Stimulated activated memory B cell treated with anti-CD40 and anti-IgM and Interleukin-4, amounts not matched to agents 10 μg/mL and 1 μg/mL and 100 μg/mL, for 72 hours (primary cell): ENCODE data around the gene LRP11.

Experiments
- ATAC-seq: fragments of 150-1000 bp; cut with Tn5 transposase; 2 replicates; pipeline ENCODE4 v1.10.0; 2021
- H3K27ac Mint-ChIP-seq: one replicate; pipeline ENCODE4 v1.8.0; 2022; ENCODE audit warnings: mild to moderate bottlenecking, mixed read lengths
- H3K27me3 Mint-ChIP-seq: one replicate; pipeline ENCODE4 v1.8.0; 2022; ENCODE audit warnings: mixed read lengths
- H3K36me3 Mint-ChIP-seq: one replicate; pipeline ENCODE4 v1.8.0; 2022; ENCODE audit warnings: mixed read lengths
- H3K4me1 Mint-ChIP-seq: one replicate; pipeline ENCODE4 v1.8.0; 2022; ENCODE audit warnings: mixed read lengths
- H3K4me3 Mint-ChIP-seq: one replicate; pipeline ENCODE4 v1.8.0; 2022; ENCODE audit warnings: mild to moderate bottlenecking, moderate library complexity, mixed read lengths
- H3K9me3 Mint-ChIP-seq: one replicate; pipeline ENCODE4 v1.8.0; 2022; ENCODE audit warnings: mixed read lengths

The LRP11 gene

GRCh38 chr6:149888659-149889058 lies 24.5 kb upstream of the LRP11 start:
- Mint-ChIP-seq H3K27ac (no peak overlapping the region), H3K9me3 (no peaks in the 10 kb centered on the region), H3K27me3 (peaks cover 32% of the 10 kb centered on the region), H3K36me3 (no peaks in the 10 kb centered on the region), H3K4me1 (no peaks in the 10 kb centered on the region), H3K4me3 (no peak overlapping the region)
- ATAC-seq = no peak

- Mint-ChIP-seq H3K9me3 (no peaks in the 10 kb centered on the region), H3K27ac (no peak overlapping the region), H3K4me3 (no peak overlapping the region), H3K27me3 (peaks cover 35% of the 10 kb centered on the region), H3K4me1 (no peaks in the 10 kb centered on the region), H3K36me3 (no peaks in the 10 kb centered on the region)
- ATAC-seq = no peak
Measured at GRCh38 chr6:149888093-149888492, 23.9 kb upstream of the LRP11 start.

GRCh38 chr6:149887343-149887742 lies 23.2 kb upstream of the LRP11 start:
- no peaks in the 10 kb centered on the region for H3K4me1 Mint-ChIP-seq
- no peak for ATAC-seq
- no peaks in the 10 kb centered on the region for H3K9me3 Mint-ChIP-seq
- H3K4me3 Mint-ChIP-seq = no peak overlapping the region
- H3K27ac Mint-ChIP-seq = no peak overlapping the region
- peaks cover 35% of the 10 kb centered on the region for H3K27me3 Mint-ChIP-seq
- H3K36me3 Mint-ChIP-seq = no peaks in the 10 kb centered on the region

GRCh38 chr6:149885888-149886287 lies 21.7 kb upstream of the LRP11 start:
- Mint-ChIP-seq H3K4me3 (no peak overlapping the region), H3K27me3 (peaks cover 48% of the 10 kb centered on the region), H3K9me3 (peaks cover 3% of the 10 kb centered on the region), H3K36me3 (no peaks in the 10 kb centered on the region), H3K4me1 (no peaks in the 10 kb centered on the region), H3K27ac (no peak overlapping the region)
- no peak for ATAC-seq

- no peak overlapping the region for H3K27ac Mint-ChIP-seq
- H3K4me3 Mint-ChIP-seq = no peak overlapping the region
- no peaks in the 10 kb centered on the region for H3K4me1 Mint-ChIP-seq
- H3K27me3 Mint-ChIP-seq = peaks cover 59% of the 10 kb centered on the region
- no peak for ATAC-seq
- peaks cover 3% of the 10 kb centered on the region for H3K9me3 Mint-ChIP-seq
- no peaks in the 10 kb centered on the region for H3K36me3 Mint-ChIP-seq
Measured at GRCh38 chr6:149884617-149885016, 20.5 kb upstream of the LRP11 start.

GRCh38 chr6:149884215-149884614 lies 20.1 kb upstream of the LRP11 start:
- peaks cover 63% of the 10 kb centered on the region for H3K27me3 Mint-ChIP-seq
- H3K9me3 Mint-ChIP-seq = peaks cover 3% of the 10 kb centered on the region
- H3K4me3 Mint-ChIP-seq = no peak overlapping the region
- no peak overlapping the region for H3K27ac Mint-ChIP-seq
- no peak for ATAC-seq
- no peaks in the 10 kb centered on the region for H3K36me3 Mint-ChIP-seq
- no peaks in the 10 kb centered on the region for H3K4me1 Mint-ChIP-seq

GRCh38 chr6:149881860-149882259 lies 17.7 kb upstream of the LRP11 start:
- Mint-ChIP-seq H3K36me3 (no peaks in the 10 kb centered on the region), H3K4me3 (no peak overlapping the region), H3K4me1 (no peaks in the 10 kb centered on the region), H3K9me3 (peaks cover 3% of the 10 kb centered on the region), H3K27me3 (peaks cover 70% of the 10 kb centered on the region), H3K27ac (no peak overlapping the region)
- ATAC-seq = no peak

- ATAC-seq = no peak
- peaks cover 3% of the 10 kb centered on the region for H3K9me3 Mint-ChIP-seq
- no peak overlapping the region for H3K4me3 Mint-ChIP-seq
- H3K36me3 Mint-ChIP-seq = no peaks in the 10 kb centered on the region
- H3K27me3 Mint-ChIP-seq = peaks cover 67% of the 10 kb centered on the region
- no peaks in the 10 kb centered on the region for H3K4me1 Mint-ChIP-seq
- no peak overlapping the region for H3K27ac Mint-ChIP-seq
Measured at GRCh38 chr6:149881066-149881766, 17.1 kb upstream of the LRP11 start.

- no peak overlapping the region for H3K27ac Mint-ChIP-seq
- H3K4me1 Mint-ChIP-seq = no peaks in the 10 kb centered on the region
- no peak overlapping the region for H3K4me3 Mint-ChIP-seq
- no peak for ATAC-seq
- peaks cover 67% of the 10 kb centered on the region for H3K27me3 Mint-ChIP-seq
- no peaks in the 10 kb centered on the region for H3K36me3 Mint-ChIP-seq
- peaks cover 3% of the 10 kb centered on the region for H3K9me3 Mint-ChIP-seq
Measured at GRCh38 chr6:149877659-149878058, 13.5 kb upstream of the LRP11 start.

GRCh38 chr6:149876241-149876933 lies 12.2 kb upstream of the LRP11 start:
- Mint-ChIP-seq H3K4me3 (no peak overlapping the region), H3K27me3 (peaks cover 57% of the 10 kb centered on the region)

GRCh38 chr6:149872233-149872632 lies 8.1 kb upstream of the LRP11 start:
- H3K27ac Mint-ChIP-seq = no peak overlapping the region
- H3K4me3 Mint-ChIP-seq = no peak overlapping the region
- no peaks in the 10 kb centered on the region for H3K9me3 Mint-ChIP-seq
- H3K36me3 Mint-ChIP-seq = no peaks in the 10 kb centered on the region
- peaks cover 18% of the 10 kb centered on the region for H3K27me3 Mint-ChIP-seq
- ATAC-seq = no peak
- peaks cover 6% of the 10 kb centered on the region for H3K4me1 Mint-ChIP-seq

More at GRCh38 chr6:149876241-149876933, 12.2 kb upstream of the LRP11 start:
- ATAC-seq = no peak
- Mint-ChIP-seq H3K36me3 (no peaks in the 10 kb centered on the region), H3K27ac (no peak overlapping the region), H3K4me1 (no peaks in the 10 kb centered on the region), H3K9me3 (no peaks in the 10 kb centered on the region)

- Mint-ChIP-seq H3K27me3 (peaks cover 15% of the 10 kb centered on the region), H3K4me1 (peaks cover 6% of the 10 kb centered on the region), H3K27ac (no peak overlapping the region), H3K36me3 (no peaks in the 10 kb centered on the region), H3K9me3 (no peaks in the 10 kb centered on the region), H3K4me3 (no peak overlapping the region)
- no peak for ATAC-seq
Measured at GRCh38 chr6:149871182-149871581, 7.0 kb upstream of the LRP11 start.

- Mint-ChIP-seq H3K36me3 (no peaks in the 10 kb centered on the region), H3K27me3 (peaks cover 10% of the 10 kb centered on the region), H3K4me3 (no peak overlapping the region), H3K4me1 (peaks cover 6% of the 10 kb centered on the region), H3K9me3 (no peaks in the 10 kb centered on the region), H3K27ac (no peak overlapping the region)
- ATAC-seq = no peak
Measured at GRCh38 chr6:149869275-149869892, 5.2 kb upstream of the LRP11 start.

GRCh38 chr6:149867876-149868640 lies 3.9 kb upstream of the LRP11 start:
- no peak overlapping the region for H3K27ac Mint-ChIP-seq
- peaks cover 9% of the 10 kb centered on the region for H3K4me1 Mint-ChIP-seq
- no peaks in the 10 kb centered on the region for H3K36me3 Mint-ChIP-seq

More at GRCh38 chr6:149867876-149868640, 3.9 kb upstream of the LRP11 start:
- no peak overlapping the region for H3K4me3 Mint-ChIP-seq
- no peaks in the 10 kb centered on the region for H3K27me3 Mint-ChIP-seq
- H3K9me3 Mint-ChIP-seq = no peaks in the 10 kb centered on the region
- no peak for ATAC-seq
